HG03354 (cell line): ENCODE data around the gene NXT1.
A peak's percentile ranks its signal among the peaks of the same experiment; 100 is the strongest.
"Not testable (repeated sequence)": the region's sequence is repeated elsewhere in the genome, so short reads cannot be mapped to it uniquely, and the experiment has no call there.

Source experiments
- ATAC-seq: cut with Tn5 transposase; IDR thresholded peaks from one replicate; pipeline ENCODE4 v1.9.1; 2021; ENCODE audit warnings: mild to moderate bottlenecking; ENCODE audit not compliant: unreplicated experiment, poor library complexity, severe bottlenecking

NXT1 gene

DNA sequence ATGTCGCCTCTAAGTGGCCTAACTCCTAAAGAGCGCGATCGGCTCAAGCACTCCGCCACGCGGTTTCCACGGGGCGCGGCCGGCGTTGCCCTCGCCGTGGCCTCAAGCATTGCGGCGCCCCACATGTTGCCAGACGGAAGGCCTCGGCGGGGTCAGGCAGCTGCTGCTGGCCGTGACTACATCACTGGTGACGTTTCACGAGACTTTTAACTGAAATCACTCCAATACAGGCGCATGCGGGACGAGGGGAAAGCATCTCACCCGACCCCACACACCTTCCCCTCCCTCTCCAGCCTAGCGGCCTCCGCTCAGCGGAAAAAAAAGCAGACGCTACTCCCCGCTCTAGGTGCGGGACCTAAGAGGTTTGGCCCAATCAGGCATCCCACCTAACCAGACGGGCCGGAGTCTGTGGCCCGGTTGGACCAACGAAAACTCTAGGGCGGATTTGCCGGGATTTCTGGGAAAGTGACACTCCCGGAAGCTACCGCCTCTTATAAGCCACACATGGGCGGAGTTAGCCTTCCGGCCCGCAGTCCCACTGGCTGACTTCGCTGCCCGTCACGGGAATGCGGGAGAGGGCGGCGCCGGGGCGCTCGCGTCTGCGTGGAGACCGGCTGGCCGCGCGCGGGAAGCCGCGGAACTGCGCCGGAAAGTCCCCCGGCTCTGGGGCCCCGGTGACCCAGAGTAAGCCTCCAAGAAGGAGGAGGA, at the start of gene NXT1:
NXT1 (plus strand) TSS at position 596 of the 708 bp plus-strand sequence. CDS start 3,251 bp downstream, outside the sequence.
- peak; percentile 86 for ATAC-seq

DNA sequence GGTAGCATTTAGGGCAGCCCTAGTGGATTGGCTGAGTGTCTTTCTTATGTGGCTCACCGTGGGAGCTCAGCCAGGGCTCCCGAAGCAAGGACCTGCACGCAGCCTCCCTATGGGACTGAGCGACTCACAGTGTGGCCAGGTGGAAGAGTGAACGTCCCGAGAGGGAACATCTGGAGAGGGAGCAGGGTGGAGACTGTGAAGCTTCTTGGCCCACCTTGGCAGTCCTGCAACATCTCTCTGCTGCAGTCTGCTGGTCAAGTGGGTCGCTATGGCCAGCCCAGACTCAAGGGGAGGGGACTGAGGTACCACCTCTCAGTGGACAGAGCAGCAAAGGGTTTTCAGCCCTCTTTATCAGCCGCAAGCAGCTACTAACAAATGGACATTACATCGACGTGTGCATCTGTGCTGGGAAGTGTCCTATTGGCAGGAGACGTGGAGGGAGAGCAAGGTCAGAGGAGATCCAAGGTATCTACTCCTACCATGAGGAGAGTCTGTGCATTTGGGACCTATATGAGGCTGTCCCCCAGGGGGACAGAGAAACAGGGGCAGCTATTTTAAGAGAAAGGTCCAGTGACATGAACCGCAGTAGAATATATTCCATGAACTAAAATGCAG, 49.0 kb upstream of the NXT1 start:
- no peak for ATAC-seq

DNA sequence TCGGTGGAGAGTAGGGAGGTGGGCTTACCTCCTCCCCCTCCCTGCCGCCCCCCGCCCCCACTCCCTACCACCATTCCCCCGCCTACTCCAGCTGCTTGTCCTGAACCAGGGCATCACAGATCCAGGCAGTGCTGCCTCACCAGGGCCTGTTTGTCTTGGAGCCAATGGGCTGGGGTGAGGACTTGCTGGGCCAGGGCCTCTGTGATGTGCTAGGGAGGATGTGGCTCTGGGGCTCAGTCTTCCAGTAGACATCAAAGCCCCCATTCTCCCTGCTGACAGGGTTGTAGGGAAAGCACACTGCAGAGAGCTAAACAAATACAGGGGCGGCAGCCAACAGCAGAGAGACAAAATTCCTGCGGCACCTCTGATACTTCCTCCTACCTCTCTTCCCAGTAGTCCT, 48.2 kb upstream of the NXT1 start:
- ATAC-seq = no peak

DNA sequence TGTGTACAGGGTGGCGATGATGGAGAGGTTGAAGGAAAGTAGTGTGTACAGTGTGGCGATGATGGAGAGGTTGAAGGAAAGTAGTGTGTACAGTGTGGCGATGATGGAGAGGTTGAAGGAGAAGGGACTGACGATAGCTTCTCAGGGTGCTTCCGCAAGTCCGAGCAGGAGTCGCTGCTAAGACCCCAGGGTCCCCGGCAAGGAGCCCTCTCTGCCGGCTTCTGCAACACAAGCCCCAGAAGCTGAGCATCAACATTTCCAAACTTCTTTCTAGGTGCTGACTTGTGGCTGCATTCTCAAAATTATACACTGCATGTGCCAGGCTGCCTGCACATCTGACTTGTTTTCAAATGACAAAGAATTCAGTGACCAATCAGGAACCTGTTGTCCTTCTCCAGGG, 47.8 kb upstream of the NXT1 start:
- no peak for ATAC-seq

DNA sequence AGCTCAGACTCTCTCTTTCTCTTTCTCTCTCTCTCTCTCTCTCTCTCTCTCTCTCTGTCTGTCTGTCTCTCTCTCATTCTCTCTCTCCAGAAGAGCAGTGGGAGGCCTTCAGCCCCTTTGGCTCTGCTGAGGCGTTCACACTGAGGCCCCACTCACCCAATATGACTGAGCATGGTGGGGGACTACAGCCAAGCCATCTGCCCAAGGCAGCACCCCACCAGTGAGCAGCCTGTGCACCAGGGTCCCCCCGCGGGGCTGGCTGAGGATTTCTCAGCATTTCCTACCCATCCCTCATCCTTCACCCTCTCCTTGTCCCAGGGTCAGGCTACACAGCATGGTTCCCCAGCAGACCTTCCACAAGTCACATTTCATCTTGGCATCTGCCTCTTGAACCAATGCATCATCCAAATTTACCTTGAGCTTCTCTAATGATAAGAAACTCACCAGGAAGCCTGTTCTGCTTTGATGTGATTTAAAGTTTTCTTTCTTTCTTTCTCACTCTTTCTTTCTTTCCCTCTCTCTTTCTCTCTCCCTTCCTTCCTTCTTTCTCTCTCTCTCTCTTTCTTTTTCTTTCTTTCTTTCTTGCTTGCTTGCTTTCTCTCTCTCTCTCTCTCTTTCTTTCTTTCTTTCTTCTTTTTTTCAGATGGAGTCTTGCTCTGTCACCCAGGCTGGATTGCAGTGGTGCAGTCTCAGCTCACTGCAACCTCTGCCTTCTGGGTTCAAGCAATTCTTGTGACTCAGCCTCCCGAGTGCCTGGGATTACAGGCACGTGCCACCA, 47.1 kb upstream of the NXT1 start:
- no peak for ATAC-seq

DNA sequence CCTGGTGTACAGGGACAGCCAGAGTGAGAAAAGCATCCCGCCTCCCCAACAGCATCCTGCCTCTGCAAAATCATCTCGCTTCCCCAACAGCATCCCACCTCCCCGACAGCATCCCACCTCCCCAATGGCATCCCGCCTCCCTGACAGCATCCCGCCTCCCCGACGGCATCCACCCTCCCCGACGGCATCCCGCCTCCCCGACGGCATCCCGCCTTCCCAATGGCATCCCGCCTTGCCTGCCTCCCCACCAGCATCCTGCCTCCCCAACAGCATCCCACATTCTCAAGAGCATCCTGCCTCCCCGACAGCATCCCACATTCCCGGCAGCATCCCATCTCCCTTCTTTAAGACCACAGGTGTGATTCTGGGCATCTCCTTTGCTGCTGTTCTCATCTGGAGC, 46.0 kb upstream of the NXT1 start:
- ATAC-seq = no peak

DNA sequence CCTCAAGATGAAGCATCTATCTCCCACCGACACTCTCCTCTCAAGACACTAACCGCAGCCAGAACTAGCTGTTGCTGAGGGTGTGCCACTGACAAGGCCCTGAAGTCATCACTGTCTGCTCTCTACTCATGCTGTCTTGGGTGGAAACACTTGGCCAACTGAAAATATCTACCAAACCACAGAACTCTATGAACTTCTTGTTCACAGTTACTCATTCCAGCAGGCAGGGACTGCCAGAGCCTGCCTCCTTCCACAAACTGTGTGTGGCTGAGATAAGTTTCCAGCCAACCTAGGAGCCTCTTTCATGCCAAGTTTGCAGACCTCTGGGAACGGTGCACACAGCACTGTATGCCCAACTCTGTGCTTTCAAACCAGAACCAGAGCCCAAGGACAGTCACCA, 45.5 kb upstream of the NXT1 start:
- ATAC-seq = no peak

DNA sequence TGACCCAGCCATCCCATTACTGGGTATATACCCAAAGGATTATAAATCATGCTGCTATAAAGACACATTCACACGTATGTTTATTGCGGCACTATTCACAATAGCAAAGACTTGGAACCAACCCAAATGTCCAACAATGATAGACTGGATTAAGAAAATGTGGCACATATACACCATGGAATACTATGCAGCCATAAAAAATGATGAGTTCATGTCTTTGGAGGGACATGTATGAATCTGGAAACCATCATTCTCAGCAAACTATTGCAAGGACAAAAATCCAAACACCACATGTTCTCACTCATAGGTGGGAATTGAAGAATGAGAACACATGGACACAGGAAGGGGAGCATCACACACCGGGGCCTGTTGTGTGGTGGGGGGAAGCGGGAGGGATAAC, 43.2 kb upstream of the NXT1 start:
- not testable (repeated sequence) for ATAC-seq

DNA sequence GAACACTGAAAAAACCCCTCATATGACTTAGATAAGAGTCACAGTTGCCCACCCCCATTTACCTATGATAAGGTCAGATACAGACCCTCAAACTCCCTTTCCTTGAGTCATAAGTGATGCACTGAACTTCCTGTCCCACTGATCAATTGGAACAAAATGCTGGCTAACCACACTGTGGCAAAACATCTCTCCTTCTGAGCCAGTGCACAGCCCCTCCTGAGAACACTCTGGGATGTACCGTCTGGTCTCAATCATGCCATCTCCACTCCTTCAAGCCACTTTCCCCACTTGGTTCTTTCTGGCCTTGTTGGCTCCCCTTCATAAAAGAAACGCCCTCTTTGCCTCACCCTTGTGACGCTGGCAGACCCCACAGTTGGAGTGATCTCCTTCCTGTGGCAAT, 42.6 kb upstream of the NXT1 start:
- no peak for ATAC-seq

DNA sequence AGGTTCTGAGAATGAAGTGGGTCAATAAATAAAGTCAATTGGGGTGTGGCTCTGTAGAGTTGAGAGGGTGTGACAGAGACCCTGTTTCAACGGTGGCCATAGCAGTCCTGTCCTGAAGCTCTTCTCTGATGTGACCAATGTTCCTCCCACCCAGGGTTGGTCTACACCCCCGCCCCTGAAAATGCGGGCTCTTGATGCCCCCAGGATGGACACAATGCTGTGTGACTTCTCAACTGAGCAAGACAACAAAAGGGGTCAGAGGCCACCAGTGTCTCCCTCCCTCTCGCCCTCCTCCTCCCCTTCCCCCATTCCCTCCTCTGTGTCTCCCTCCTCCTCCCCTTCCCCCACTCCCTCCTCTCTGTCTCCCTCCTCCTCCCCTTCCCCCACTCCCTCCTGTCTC, 41.7 kb upstream of the NXT1 start:
- no peak for ATAC-seq

DNA sequence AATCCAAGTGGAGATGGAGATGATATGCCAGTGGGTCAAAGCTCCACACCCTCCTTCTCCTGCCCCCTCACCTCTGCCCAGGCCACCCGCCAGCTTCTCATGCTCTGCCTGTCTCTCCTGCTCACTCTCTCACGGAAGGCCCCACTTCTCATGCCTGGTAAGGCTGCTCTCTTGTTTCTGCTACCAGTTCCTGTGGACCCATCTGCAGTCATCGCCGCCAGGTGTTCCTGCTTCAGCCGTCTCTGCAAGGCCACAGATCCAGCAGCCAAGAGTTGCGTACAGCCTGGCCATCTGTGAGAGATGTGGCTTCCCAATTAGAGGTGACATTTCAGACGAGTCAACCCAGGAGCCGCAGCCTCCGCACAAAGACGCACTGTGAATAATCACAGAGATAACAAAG, 40.8 kb upstream of the NXT1 start:
- ATAC-seq = no peak

DNA sequence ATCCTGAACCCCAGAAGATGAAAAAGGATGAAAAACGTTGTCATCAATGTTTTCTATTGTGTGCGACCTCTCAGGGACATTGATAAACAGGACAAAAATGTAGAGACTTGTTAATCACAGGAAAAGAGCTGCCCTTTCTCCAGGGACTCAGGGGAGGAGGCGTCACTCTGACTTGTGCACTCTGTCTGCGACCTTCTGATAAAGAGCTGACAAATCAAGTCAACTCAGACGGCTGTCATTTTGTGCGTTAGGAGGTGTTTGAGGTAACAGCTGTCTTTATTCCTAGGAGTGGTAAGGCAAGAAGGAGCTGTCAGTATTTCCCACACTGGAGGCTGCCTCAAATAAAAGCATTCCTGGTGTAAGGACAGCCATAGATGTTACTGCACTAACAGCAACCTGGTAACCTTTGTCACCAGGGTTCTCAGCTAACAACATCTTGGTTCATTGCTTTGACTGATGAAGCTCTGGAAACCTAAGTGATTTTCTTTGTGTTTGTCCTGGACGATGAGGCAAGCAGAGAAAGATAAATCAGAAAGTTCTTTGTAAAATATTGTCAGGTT, 38.6 kb upstream of the NXT1 start:
- ATAC-seq = no peak

DNA sequence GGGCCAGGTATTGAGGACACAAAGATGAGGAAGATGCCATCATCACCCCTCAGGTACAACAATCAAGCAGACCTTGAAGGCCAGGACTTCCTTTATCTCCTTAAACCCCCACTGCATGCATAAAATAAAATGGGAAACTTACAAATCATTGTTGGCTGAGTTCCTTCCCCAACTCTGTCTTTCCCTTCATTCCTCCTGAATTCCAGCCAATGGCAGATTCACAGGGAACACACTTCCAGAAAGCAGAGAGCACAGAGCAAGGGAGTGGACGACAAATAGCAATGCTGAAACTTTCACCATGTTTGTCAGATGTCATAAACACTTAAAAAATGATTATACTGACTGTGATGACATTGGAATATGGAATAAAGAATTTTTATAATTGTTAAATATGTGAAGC, 37.3 kb upstream of the NXT1 start:
- no peak for ATAC-seq

DNA sequence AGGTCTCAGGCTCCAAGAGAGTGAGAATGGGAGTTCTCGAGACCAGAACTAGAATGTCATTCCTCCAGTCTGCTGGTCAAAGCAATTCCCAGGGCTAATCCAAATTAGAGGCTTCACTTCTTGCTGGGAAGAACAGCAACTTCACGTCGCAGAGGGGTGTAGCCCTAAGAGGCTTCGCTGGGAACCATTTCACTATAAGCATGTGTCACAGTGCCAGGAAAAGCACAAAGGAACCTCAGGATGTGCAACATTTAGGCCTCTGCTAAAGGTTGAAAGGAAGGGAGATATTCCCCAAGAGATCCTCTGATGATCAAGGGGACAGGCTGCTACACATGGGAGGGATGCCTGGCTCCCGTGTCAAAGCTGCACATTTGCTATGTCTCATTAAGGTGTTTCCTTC, 35.9 kb upstream of the NXT1 start:
- ATAC-seq = no peak

DNA sequence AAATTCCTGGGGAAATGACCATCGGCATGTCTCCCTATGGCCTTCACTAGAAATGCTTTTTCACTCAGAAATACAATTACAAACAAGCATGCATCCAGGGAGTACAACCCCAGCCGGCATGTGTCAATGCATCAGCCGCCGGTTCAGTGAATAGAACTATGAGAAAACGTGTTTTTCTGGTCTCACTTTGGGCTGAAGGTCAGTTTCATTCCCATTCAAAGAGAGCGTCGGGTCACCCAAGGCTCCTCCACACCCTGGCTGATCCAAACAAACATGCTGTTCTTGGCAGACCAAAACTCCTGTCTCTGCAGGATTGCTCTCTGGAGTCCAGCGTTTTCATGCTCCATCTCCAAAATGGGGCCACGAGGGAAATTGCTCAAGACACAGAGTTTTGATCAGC, 35.5 kb upstream of the NXT1 start:
- ATAC-seq = no peak

DNA sequence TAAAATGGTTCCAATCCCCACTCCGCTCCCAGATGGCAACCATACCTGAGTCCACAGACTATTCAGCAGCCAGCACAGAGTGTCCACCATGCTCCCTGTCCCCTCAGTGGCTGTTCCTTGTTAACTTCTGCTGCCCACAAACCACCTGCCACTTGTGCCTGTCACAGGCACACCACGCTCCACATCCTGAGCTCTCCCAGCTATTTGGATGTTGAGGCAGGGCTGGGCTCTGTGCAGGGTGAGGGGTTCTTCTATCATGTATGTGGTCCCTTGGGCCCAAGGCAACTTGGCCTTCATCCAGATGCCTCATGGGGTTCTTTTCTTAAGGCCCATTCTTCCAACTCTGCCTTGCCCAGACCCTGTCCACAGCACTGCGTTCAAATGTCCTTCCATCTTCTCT, 34.0 kb upstream of the NXT1 start:
- no peak for ATAC-seq

DNA sequence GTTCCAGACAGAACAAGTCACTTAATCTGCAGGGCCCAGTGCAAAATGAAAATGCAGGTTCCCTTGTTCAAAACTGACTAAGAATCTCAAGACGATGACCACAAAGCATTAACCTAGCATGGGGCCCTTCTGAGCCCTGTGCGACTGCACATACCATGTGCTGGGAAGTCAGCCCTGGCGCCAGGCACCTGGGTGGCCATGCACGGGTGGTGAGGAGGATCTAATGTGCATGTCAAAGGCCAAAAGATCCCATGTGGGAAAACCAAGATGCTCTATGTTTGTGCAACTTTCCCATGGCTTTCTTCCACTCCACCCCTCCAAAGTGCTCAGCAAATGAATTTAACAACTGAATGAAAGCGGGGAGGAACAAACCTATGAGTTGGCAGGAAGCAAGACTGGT, 33.5 kb upstream of the NXT1 start:
- no peak for ATAC-seq

DNA sequence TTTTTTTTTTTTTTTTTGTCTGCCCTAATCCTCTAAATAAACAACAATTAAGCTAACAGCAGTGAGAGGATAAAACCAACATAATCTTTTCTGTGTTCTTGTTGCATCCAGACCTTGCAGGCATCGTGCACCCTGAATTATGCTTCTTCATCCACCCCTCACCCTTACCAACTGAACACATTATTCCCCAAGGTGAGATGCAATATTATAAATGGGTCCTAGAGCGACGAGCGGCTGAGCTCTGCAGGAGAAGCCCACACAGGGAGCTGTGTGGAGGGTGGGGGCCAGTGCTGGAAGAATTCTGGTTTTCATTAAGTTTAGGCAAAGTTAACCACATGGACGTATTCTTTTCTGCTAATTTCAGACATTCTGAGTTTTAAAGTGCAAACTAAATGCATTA, 32.2 kb upstream of the NXT1 start:
- no peak for ATAC-seq

DNA sequence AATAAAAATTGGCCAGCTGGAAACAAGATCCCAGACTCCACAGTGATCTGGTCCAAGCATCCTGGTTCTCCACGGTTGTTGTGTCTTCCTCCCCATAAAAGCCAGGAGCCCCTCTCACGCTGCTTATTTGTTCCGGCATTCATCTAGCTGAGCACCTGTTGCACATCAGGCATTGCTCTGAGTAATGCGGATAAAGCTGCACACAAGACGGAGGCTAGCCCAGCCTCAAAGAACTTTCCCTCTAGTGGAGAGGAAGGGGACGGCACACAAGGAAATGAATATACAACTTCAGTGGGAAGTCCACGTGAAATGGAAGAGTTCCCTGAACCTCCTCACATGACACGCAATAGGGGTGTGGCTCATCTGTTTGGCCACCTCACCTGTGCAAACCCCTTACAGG, 30.3 kb upstream of the NXT1 start:
- ATAC-seq = no peak

DNA sequence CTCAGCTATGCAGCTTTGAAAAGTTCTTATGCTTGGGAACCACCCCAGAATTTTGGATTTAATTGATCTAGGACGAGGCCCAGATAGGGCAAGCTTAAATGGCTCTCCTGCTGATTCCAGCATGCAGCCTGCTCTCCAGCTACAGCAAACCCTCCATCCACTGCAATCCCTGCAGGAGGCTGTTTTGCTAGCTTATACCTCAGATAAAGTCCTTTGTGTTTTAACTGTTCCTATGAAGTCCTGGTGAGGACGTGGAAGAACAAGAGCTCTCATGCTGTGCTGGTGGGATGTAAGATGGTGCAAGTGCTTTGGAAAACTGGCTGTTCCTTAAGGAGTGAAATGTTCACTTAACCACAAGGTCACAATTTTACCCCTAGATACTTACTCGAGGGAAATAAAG, 25.5 kb upstream of the NXT1 start:
- ATAC-seq = no peak

DNA sequence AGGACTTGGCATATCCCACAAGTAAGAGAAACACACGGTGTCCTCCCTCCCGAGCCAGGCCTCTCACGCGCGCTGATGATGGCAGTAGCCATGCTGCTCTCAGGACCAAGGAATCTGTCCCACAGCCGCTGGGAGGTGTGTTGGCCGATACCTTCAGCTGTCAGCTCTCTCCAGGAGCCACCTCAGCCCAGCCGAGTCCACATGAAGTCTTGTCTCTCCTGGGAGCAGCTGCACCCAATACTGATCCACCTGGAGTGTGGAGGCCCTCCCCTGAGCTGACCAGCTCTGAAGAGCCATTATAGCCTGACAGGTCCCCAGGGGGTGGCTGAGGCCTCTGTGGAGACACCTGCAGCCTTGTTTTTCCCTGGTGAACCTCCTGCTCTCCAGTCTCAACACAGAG, 23.8 kb upstream of the NXT1 start:
- no peak for ATAC-seq
